ENCODE results near the gene IFIH1.
A peak's percentile ranks its signal among the peaks of the same experiment; 100 is the strongest.

The IFIH1 gene

GRCh38 chr2:162327134-162327769 lies 8.8 kb upstream of the IFIH1 start:
- no peak overlapping the region for H3K4me3 ChIP-seq (ENCODE audit: low read length)
- no peak for DNase-seq (ENCODE audit: low read depth)
- peak; percentile 58 for TF ChIP-seq CTCF (conservative IDR thresholded peaks at IDR 0.05; ENCODE audit: low read depth, low read length)

DNA sequence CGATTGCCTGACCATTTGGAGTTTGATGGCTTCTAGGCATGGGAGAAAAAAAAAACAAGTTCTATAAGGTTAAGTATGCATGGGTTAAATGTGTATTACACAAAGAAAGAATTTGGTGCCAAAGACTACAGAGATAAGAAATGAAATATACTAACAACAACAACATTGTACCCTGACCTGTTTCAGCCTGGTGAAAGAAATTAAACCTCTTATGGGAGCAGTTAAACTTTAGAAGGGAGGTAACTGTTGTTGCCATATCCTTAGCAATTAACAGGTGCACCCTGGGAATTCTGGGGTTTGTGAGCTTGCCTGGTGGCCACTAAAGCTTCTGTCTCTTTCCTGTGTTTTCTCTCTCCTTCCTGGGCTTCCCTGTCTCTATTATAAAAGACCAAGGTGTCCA lies 6.5 kb upstream of the IFIH1 start:
- no peak for TF ChIP-seq CTCF (conservative IDR thresholded peaks at IDR 0.05; ENCODE audit: low read depth, low read length)
- no peak overlapping the region for H3K4me3 ChIP-seq (ENCODE audit: low read length)
- no peak for DNase-seq (ENCODE audit: low read depth)

- TF ChIP-seq CTCF (conservative IDR thresholded peaks at IDR 0.05; ENCODE audit: low read depth, low read length) = no peak
- DNase-seq (ENCODE audit: low read depth) = no peak
- H3K4me3 ChIP-seq (ENCODE audit: low read length) = no peak overlapping the region
Measured at GRCh38 chr2:162320864-162321517, 2.5 kb upstream of the IFIH1 start.

DNA sequence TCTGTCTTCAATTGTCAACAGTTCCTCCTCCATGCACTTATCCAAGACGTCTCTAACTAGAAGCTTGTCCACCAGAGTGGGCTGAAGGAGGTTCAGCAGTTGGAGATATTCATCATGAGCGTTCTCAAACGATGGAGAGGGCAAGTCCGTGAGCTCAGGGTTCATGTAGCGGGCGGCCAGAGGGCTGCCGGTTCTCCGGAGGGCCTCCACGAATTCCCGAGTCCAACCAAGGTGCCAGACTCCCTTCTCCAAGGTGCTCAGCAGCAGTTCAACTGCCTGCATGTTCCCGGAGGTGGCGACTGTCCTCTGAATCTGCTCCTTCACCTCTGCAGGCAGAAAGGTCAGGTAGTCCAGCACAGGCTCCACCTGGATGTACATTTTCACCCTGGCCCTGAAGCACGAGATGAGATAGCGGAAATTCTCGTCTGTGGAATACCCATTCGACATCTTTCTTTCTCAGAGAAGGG lies 590 bp downstream of the IFIH1 start:
- peak overlapping the region; percentile 69 for H3K4me3 ChIP-seq (ENCODE audit: low read length)
- DNase-seq (ENCODE audit: low read depth) = no peak
- TF ChIP-seq CTCF (conservative IDR thresholded peaks at IDR 0.05; ENCODE audit: low read depth, low read length) = no peak

- no peak for DNase-seq (ENCODE audit: low read depth)
- TF ChIP-seq CTCF (conservative IDR thresholded peaks at IDR 0.05; ENCODE audit: low read depth, low read length) = no peak
- no peak overlapping the region for H3K4me3 ChIP-seq (ENCODE audit: low read length)
Measured at GRCh38 chr2:162317058-162317742, 1.3 kb downstream of the IFIH1 start.

- DNase-seq (ENCODE audit: low read depth) = no peak
- H3K4me3 ChIP-seq (ENCODE audit: low read length) = no peak overlapping the region
- no peak for TF ChIP-seq CTCF (conservative IDR thresholded peaks at IDR 0.05; ENCODE audit: low read depth, low read length)
Measured at GRCh38 chr2:162316590-162316989, 1.9 kb downstream of the IFIH1 start.
